SH-SY5Y (cell line): ENCODE results near the gene DHX34.

Experiments used
- GATA2 ChIP-seq: IDR thresholded peaks from 2 replicates; pipeline ENCODE4 v1.6.1; 2011; ENCODE audit warnings: mild to moderate bottlenecking, low read depth, low read length
- GATA3 ChIP-seq: IDR thresholded peaks from 2 replicates; pipeline ENCODE4 v1.6.1; 2011; ENCODE audit warnings: low read depth, mild to moderate bottlenecking, low read length, moderate library complexity

DNA sequence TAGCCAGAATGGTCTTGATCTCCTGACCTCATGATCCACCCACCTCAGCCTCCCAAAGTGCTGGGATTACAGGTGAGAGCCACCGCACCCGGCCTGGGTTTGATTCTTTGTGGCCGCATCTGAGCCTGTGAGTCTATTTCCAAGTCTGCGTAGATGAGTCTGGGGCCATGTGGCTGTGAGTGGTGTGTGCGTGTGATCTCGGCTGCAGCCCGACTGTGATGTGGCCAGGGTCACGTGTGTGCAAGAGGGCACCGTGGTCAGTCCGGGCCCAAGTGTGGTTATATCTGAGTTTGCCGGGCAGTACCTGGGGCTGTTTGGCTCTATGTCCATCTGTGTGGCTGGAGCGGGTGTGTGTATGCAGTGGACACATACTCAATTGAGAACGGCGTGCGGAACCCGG is 64.8 kb downstream of the DHX34 start:
- TF ChIP-seq GATA2, result no peak
- TF ChIP-seq GATA3, result no peak
